GM12873 (cell line): Measurements from ENCODE around the gene MCFD2.

Experiments
- TF ChIP-seq, protein P1 (sequence below): IDR thresholded peaks from 2 replicates; pipeline ENCODE4 v1.5.1; 2012; ENCODE audit warnings: low read depth, mild to moderate bottlenecking, moderate library complexity, low read length, control low read depth; ENCODE audit not compliant: insufficient read depth; ENCODE audit errors: missing control alignments

MCFD2 gene

DNA sequence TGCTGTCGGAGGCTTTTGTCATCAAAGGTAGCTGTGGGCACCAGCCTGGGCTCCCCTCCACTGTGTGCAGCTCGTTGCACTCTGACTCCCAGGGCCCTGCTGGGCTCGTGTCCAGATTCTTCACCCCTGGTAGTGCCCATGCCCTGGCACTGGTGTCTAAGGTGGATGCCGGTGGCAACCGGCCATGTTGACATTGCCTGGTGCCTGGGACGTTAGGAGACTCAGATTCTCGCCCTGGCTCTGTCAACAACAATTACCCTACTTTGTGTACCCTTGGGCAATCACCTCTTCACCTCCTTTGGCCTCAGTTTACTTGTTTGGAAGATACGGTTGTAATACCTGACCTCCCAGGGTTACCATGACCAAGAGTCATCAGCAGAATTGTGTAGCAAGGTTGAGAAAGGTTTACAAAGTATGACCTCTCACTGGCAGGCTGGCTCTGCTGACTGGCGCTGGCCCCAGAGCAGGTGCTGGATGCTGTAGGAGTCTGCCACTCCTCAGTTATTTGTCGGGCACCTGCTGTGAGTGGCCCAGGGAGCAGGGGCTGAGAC lies 41.5 kb upstream of the MCFD2 start:
- TF ChIP-seq, protein P1, sequence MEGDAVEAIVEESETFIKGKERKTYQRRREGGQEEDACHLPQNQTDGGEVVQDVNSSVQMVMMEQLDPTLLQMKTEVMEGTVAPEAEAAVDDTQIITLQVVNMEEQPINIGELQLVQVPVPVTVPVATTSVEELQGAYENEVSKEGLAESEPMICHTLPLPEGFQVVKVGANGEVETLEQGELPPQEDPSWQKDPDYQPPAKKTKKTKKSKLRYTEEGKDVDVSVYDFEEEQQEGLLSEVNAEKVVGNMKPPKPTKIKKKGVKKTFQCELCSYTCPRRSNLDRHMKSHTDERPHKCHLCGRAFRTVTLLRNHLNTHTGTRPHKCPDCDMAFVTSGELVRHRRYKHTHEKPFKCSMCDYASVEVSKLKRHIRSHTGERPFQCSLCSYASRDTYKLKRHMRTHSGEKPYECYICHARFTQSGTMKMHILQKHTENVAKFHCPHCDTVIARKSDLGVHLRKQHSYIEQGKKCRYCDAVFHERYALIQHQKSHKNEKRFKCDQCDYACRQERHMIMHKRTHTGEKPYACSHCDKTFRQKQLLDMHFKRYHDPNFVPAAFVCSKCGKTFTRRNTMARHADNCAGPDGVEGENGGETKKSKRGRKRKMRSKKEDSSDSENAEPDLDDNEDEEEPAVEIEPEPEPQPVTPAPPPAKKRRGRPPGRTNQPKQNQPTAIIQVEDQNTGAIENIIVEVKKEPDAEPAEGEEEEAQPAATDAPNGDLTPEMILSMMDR, result no peak

DNA sequence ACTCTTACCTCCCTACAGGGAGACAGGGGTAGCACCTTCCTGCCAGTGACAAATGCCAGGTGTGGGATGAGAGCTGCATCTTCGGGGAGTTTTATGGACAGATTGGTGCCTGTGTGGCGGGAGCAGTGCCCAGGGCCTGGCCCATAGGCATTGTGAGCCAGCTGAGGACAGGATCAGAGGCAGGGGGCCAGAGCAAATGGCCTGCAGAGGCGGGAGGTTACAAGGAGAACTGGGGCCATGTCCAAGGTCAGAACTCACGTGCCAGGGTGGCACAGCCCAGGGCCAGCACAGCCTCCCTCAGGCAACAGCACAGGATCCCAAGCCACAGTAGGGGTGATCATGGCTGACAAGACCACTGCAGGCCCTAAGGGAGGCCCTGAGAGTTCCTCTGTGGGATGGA lies 40.2 kb upstream of the MCFD2 start:
- TF ChIP-seq, protein P1, result no peak

DNA sequence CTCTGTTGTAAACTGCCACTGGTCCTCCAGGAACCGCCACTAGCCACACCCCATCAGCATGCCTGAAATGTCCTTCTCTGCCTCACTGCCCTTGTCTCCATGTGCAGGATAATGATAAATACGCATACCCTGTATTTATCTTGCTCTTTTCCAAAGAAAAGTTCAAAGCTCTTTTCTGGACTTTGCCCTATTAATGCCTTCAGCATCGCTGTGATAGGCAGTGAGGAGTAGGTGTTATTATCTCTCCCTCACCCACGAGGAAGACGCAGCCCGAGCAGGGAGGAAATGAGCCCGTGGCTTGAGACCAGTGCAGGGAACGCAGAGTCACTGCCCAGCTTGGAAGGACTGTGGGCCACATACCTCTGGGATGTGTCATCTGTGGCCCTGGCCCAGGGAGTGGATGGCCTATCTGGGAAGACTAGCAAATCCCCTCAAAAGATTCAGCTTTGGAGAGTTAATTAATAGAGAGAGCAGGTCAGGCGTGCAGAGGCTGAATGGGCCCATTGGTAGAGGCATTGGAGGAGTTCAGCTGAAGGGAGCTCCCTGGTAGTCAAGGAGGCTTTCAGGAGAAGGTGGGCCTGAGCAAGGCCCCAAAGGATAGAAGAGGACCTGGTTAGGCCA lies 39.5 kb upstream of the MCFD2 start:
- TF ChIP-seq, protein P1, result no peak

DNA sequence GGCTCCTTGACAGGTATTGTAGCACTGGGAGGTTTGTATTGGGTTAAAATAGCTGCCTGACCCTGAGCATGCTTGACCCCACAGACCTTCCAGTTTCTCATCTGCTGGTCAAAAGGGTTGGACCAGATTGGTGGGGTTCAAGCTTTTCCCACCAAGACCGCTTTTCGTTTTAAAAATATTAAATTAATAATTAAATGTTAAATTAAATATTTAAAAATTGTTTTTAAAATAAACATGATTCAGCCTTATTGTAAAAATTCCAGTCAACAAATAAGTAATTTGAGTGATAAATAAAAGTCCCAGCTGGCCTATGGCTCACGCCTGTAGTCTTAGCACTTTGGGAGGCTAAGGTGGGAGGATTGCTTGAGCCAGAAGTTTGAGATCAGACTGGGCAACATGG lies 36.6 kb upstream of the MCFD2 start:
- TF ChIP-seq, protein P1, result no peak

DNA sequence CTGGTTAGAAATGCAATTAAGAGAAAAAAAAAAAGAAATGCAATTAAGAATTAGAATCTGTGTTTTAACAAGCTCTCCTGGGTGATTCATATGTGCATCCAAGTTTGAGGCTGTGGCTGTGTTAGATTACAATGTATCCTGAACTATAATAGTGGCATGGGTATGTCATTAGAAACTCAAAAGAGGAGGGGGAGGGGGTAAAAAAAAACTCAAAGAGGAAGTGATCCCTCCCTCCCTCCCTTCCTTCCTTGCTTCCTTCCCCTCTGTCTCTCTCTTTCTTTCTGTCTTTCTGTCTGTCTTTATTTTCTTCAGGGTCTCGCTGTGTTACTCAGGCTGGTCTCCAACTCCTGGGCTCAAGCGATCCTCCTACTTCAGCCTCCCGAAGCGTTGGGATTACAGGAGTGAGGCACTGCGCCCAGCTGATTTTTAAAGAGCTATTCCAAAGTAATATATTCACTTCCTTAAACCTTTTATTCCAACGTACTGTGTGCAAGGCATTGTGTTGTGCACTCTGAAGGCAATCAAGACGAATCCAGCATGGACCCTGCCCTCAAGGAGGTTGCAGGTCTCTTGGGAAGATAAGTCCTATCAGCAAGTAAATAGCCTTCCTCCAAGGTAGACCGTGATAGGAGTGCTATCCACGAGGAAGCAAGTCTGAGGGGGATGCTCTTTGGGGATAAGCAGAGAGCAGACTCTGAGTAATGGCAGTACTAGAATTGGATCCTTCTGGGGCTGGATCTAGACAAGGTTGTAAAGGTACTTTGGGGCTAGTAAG lies 35.9 kb upstream of the MCFD2 start:
- TF ChIP-seq, protein P1, result no peak

DNA sequence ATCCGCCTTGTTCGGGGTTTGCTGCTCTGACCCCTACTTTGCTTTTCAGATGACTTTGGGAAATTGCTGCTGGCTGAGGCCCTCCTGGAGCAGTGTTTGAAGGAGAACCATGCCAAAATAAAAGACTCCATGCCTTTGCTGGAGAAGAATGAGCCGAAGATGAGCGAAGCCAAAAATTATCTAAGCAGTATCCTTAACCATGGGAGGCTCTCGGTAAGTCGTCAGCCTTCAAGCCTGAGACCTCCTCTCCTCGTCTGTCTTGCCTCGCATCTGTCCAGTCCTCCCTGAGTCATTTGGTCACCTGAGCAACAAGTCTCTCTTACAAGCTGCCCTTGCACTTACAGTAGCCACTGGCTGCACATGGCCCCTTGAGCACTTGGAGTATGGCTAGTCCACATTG lies 34.7 kb upstream of the MCFD2 start:
- TF ChIP-seq, protein P1, result no peak

DNA sequence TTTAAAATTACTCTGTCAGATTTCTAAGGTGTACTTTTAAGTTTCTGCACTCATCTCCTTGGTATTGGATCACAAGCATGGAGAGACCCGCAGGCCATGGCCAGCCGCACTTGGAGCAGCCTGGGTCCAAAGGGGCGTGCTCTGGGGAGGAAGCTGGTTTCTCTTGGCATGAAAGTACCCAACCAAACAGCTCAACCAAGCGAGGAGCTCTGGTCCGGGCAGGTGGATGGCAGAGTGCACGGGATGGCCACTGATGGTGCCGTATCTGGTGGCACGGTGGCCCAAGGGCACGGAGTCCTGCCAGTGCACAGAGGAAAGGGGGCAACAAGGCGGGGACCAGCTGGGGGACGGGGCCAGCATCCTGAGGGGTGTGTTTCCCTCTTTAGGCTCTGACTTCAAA lies 32.2 kb upstream of the MCFD2 start:
- TF ChIP-seq, protein P1, result no peak
